Peyer's patch (tissue), 4 donors: Measurements from ENCODE around the gene BACE1.

Experiments used
- CTCF ChIP-seq, 6 experiments: fragments of 450-650 bp in 4 of 6; fragments of 200-600 bp in 2 of 6; sonication (generic) in 1 of 6; IDR thresholded peaks; one replicate each; pipeline ENCODE4 v1.5.1; 2017 to 2019; ENCODE audit warnings: antibody characterized with exemption in 6 of 6, mild to moderate bottlenecking in 3 of 6, moderate library complexity in 1 of 6
- POLR2A ChIP-seq, 2 donors: fragments of 450-650 bp; IDR thresholded peaks; one replicate each; pipeline ENCODE4 v1.5.1; 2017; ENCODE audit warnings: antibody characterized with exemption in 2 of 2, mild to moderate bottlenecking in 2 of 2, moderate library complexity in 2 of 2

GRCh38 chr11:117345039-117345438 is 29.0 kb upstream of the BACE1 start:
- TF ChIP-seq POLR2A (IDR thresholded peaks at IDR 0.05) (no peak), CTCF (IDR thresholded peaks at IDR 0.05) (no peak)
